GM21529 (cell line): Measurements from ENCODE around the gene CD93.

Experiments
- ATAC-seq: cut with Tn5 transposase; IDR thresholded peaks from one replicate; pipeline ENCODE4 v1.9.1; 2021; ENCODE audit not compliant: unreplicated experiment

Gene CD93

DNA sequence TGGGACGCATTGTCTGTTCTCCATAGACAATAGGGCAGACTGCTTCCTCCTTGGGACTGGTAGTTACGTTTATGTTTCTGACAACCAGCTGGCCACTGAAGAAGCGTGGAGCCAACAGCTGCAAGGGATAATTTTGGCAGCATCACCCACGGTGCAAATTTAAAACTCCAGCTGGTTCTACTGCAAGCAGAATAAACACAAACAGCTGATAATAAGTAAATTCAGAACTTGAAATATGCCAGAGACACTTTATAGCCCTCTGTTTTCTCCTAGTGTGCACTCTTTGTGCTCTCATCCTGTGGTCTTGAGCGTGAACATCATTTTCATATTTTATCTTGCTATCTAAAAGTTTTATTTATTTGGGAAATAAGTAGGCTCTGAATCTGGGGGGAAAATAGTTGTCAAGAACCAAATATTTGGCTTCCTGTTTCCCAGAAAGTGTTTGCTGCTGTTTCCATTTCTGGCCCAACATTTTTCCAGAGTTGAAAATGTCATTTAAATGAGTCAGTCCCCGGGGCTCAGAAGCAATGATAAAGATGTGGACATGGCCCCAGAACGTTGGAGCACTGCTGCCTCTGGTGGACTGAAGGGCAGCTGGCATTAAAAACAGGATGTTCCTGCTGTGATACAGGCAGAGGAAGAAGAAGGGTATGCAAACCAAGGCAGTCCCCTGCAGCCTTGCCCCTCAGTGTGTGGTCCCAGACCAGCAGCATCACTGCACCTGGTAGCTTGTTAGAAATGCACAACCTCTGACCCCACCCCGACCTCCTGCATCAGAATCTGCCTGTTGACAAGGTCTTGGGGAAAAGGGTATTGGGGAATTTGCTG is 24.2 kb downstream of the CD93 start:
- no peak for ATAC-seq

DNA sequence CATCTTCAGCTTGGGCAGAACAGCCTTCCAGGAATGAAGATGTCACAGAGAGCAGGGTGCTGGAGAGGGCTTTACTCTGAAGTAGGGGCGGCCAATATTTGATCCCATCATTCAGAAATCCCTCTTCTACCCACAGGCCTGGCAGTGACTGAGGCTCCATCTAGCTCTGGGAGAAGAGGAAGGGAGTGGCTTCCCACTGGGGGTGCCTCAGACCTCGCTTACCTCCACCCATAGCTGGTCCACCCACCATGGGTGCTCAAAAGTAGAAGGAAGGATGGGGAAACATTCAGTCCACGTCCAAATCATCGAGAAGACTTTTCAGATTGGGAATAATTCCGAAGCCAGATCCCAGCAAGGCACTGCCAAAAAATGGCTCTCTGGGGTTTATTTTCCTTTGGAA is 24.9 kb downstream of the CD93 start:
- ATAC-seq = no peak

DNA sequence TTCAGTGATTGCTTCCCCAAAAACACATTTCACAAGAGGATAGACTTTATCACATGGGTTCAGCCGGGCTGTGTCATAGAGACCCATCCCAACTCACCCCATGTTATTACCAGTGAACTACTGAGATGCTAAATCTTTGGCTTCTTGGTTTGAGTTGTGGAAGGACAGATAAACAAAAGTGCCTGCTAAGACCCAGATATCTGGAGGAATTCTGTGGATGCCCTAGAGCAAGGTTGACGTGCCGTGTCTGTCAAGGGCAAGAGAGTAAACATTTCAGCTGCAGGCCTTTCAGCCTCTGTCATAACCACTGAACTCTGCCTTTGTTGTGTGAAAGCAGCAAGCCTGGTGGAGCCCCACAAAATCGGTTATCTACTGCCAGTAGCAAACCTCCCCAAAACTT is 25.5 kb downstream of the CD93 start:
- no peak for ATAC-seq

DNA sequence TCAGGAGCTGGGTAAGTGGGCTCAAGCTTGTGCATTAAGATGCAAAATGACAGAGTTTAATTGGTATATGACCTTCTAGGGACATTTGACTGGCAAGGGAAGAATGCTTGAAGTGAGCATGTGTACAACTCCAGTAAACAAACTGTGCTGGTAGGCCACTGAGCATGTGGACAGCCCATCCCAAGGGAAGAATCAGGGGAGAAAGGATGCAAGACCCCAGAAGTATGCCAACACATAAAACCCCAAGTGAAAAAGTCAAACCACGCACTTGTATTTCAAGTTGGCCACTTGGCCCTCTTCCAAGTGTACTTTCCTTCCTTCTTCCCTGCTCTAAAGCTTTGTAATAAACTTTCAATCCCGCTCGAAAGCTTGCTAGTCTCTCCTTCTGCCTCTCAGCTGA is 26.3 kb downstream of the CD93 start:
- ATAC-seq = no peak

DNA sequence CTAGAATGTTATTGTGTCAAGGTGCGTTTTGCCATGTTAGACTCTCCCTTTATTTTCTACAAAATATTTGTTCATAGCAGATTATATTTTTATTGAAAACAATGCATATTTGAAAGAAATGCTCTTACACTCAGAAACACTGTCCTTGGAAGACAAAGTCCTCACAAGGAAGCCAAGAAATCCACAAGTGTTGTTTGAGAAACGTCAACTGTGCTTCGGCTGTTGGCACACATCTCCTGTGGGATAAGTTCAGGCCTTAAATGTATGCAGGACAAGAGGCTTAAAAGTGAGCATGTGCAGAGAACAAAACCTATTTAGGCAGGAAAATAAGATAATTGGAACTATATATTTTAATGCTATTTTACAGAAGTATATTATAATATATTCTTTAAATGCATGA is 27.1 kb downstream of the CD93 start:
- ATAC-seq = no peak

DNA sequence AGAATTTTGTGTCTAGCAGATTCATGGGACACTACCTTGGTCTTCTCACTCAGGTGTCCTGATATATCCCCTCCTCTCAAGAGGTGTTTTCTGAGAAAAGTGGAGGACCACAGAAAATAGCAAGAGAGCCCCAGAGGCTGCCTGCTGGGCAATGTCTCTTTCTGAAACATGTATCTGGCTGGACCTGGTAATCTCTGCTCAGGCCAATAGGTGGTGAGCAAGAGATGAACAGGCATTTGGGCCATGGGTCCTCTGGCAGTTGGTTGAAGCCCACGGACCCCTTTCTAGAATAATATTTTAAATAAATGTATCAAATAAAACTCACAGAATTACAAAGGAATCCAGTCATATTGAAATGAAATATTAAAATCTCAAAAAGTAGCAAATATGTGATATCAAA is 27.9 kb downstream of the CD93 start:
- no peak for ATAC-seq

DNA sequence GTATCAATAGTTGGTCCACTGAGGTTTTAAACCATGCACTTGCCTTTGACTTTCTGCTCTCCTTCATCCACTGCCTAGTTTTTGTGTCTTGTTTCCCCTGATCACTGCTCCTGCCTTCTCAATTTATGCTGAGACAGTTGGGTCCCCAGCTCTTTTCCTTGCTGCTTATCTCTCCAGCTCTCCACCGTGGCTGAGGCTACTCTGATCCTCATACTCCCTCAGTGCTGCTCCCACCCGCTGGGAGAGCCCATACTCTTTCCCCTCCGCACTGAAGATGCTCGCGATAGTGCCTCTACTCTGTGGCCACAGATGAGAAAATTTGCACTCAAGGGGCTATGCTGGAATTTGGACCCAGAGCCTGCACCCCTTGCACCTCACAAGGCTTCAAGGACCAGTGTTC is 33.2 kb downstream of the CD93 start:
- no peak for ATAC-seq

DNA sequence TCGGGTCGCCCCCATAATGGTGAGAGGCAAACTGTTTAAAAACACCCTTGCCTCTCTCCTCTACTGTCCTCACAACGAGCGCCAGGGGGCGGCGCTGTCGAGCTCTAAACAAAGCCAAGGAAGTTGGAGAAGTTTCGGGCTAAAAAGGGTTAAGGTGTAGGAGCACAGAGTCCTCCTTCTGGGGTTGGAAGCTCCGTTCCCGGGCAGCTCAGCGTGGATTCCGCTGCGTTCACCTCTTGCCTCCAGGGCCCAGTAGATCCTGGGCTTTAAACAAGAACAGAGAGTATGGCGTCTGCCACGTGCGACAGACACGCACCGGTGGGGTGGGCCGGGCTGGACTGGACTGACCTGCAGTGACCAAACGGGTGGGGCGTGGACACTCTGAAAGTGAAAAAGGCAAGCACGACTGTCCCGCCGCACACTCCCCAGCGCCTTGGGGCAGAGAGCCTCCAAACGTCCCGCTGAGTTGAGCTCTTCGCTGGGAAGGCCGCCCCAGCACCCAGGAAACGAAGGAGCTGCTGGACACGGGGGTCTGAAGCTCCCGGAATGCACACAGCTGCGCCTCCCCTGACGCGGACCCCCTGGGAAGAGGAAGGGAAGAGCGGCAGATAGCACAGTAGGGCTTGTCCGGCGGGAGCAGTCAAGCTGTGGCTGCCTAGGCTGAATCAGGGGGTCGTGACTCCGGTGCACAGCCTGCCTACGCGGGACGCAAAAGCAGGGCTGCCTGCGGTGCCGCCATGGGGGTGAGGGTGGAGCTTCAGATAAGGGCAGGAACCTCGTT is 35.1 kb downstream of the CD93 start:
- no peak for ATAC-seq

DNA sequence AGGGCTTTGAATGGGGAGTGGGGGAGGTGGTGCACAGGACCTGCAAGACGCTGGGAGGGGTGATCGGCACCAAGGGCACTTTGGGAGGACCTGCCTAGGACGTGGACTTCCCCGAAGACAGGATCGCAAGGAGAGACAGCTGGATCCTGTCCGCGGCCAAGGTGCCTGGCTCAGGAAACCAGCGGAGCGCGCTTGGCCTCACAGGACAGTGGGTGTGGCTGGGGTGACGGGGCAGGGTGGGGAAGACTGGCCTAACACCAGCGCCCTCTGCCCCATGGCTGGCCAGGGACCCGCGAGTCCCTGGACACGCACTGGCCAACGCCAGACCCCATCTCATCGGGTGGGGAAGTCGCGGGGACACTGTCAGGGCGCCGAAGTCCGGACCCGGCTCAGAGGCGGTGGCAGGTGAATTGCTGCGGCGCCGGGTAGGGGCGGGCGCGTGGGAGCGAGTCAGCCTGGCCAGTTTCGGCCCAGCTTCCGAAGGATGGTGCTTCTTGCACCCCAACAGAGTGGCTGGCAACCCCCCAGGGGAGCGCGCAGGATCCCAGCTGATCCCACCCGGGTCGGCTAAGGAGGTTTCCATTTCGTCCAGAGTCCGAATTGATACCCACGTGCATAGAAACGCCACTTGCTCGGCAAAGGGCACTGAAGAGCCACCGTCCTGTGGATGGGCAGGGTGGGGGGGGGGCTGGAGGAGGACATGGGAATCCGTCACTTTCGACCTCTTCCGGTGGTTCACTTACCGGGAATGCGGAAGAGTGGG is 35.9 kb downstream of the CD93 start:
- ATAC-seq = no peak

DNA sequence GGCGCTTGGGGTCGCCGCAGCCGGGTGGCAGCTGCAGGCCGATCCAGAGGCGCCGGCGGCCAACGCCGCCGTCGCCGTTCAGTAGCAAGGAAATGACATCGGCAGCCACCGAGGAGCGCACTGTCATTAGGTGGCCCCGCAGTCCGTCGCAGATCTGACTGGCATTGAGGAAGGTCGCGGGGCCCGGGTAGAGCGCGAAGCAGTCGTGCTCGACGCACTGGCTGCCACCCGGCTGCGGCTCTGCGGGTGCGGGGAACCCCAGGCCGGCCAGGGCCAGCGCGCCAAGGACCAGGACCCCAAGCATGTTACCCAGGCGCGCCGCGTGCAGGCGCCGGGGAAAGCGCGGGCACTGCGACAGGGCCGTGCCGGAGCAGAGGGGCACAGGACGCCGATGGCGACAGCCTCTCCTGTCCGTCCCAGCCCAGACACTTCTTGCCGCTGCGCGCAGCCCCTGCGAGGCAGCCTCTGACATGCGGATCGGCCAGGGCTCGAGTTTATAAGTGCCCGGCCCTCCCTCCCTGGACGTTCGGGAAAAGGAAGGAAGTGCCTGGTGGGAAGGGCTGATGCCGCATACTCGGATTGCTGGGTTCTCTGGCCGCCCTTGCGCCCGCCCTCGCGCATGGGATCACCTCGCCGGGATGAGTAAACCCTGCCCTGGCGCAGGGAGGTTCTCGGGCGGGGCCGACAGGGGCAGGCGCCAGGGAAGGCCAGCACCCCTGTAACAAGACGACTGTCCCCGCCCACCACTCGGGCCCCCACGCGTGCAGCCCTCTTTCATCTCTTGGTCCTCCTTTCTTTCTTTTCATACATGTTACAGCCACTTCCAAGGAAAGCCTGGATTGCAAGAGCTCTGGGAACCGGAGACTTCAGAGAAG is 36.7 kb downstream of the CD93 start, which contains the start of gene THBD:
Gene THBD, minus strand, starts transcription at position 472 of the 875 bp plus-strand sequence. Its CDS starts 168 bp downstream, at position 304.
- ATAC-seq = no peak

DNA sequence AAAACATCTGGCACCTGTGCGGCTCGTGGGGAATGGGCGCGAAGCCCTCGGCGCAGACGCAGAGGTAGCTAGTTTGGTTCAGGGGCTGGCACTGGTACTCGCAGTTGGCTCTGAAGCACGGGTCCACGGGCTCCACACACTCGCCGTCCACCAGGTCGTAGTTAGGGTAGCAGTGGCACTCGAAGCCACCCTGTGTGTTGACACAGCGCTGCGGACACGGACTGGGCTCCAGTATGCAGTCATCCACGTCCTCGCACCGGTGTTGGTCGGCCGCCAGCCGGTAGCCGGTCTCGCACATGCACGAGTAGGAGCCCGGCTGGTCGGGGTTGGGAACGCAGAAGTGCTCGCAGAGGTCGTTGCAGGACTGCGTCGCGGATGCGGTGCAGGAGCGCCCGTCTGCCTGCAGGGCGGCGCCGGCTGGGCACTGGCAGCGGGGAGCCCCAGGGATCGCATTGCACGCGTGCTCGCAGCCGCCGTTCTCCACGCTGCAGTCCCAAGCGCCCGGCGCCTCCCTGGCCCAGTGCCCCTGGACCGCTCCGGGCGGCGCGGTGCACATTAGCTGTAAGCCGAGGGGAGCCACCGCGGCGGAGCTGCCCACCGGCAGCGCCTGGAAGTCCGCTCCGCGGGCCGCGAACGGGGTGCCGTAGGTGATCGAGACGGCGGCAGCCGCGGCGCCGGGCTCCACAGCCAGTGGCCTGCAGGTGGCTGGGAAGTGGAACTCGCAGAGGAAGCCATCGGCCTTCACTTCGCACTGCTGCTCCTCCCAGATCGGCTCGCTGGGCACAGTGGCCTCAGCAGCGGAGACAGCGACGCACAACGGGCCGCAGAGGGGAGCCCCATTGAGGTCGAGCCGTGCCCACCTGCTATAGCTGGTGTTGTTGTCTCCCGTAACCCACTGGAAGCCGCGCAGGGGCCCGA is 37.6 kb downstream of the CD93 start:
- no peak for ATAC-seq

DNA sequence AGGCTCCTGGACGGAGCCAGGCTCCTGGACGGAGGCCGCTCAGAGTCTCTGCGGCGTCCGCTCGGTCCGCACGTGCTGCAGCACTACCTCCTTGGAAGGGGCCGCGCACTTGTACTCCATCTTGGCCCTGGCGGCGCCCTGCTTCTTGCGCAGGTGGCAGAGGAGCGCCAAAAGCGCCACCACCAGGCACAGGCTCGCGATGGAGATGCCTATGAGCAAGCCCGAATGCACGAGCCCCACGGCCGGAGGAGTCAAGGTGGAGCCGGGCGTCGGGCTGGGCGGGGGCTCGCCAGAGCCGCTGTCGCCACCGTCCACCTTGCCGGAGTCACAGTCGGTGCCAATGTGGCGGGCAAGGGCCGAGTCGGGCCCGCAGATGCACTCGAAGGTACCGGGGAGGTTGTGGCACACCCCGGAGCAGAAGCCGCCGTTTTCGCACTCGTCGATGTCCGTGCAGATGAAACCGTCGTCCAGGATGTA is 38.3 kb downstream of the CD93 start:
- no peak for ATAC-seq

DNA sequence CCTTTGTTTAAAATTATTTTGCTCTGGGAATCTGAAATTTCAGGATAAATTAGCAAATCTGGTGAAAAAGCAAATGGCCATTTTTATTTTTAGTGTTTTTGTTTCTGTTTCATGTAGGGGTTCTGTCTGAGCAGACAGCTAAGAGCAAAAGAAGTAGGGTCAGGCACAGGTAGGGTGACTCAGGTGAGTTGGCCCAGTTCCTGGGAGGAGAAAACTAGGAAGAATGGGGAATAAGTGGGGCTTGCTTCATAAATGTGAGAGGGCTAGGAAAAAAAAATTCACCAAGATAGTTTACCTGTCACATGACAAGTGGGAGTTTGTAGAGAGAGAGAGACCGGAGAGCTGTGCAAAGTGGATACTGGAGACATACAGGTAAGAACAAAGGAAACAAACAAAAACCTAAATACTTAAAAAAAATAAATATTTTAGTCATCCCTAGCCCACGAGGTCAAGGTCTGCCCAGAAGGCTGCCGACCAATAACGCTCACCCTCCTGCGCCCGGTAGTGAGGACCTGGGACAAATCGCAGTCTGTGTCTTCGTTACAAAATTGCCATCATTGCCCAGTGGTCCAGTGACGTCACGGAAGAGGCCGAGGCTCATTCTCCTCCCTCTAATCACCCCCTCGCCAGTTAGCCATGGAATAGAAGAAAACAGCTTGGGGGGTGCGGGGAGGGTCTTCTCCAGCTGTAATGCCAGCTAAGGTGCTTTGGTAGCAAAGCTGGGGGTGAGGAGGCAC is 39.0 kb downstream of the CD93 start:
- ATAC-seq = no peak

DNA sequence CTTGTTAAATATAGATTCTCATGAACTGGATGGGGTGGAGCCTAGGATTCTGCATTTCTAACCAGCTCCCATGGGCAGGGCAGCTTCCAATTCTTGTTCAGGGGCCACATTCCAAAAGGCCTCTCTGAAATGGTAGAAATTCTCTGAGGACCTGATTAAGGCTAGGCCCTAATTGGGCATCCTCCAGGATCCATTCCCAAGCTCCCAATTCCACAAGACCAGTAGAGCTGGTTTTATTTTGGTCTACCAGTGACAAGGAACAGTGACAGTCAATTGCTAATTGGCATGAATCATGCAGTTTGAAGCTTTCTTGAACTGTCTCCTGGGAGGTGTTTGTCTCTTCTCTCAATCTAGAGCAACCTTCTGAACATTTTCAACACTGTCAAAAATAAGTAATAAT is 39.7 kb downstream of the CD93 start:
- ATAC-seq = no peak

DNA sequence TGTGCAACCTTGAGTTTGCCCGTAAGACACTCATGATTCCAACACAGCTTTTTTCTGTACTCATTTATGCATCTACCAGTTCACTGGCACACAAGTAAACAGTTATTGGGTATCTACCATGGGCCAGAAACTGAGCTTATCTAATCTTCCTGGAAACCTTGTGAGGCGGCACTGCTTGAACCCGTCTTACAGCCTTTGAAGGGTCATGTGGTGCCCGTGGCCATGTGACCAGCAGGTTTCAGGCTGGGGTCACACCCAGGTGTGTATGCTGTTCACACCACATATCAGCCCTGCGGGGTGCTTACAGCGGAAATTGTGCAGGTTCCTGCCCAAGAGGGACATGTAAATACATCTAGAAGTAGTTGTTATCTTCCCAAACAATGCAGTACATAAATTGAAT is 42.7 kb downstream of the CD93 start:
- no peak for ATAC-seq

DNA sequence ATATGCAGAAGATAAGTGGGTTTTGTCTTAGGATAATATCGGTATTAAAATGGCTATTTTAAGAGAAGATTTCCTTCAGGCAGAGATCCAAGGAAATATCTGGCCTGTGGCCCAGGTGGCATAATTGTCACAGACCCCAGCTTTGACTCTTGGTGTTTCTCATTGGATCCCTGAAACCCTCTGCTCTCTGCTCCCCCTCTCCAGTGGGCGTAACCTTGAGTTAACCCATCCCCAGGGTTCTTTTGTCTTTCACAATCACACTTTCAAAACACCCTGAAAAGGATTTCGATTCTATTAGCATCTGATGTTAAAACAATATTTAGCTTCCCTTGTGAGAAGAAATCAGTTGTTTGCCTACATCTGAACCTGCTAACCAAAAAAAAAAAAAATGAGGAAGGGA is 43.9 kb downstream of the CD93 start:
- no peak for ATAC-seq

DNA sequence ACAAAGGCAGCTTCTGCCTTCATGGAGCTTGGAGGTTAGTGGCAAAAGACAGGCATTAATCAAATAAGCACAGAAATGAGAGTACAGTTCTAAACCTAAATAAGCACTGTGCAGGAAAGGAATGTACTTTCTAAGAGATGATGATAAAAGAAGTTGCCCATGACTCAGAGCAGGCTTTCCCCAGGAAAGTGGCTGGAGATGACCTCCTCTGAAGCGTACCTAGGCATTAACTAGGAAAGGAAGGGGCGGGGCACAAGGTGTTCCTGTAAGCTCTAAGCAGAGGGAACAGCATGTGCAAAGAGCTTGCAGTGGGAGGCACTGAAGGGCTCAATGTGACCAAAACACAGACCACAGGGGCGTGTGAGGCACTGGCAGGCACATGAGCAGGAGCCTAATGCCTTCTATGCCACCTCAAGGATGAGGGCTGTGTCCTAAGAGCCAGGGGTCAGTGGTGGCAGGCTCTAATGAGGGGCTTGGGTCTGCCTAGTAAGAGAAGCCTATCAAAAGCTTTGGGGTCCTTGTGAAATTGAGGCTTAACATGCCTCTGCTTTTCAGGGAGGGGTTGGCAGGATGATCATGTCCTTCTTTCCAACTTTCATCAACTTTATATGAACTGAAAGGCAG is 46.1 kb downstream of the CD93 start:
- no peak for ATAC-seq

DNA sequence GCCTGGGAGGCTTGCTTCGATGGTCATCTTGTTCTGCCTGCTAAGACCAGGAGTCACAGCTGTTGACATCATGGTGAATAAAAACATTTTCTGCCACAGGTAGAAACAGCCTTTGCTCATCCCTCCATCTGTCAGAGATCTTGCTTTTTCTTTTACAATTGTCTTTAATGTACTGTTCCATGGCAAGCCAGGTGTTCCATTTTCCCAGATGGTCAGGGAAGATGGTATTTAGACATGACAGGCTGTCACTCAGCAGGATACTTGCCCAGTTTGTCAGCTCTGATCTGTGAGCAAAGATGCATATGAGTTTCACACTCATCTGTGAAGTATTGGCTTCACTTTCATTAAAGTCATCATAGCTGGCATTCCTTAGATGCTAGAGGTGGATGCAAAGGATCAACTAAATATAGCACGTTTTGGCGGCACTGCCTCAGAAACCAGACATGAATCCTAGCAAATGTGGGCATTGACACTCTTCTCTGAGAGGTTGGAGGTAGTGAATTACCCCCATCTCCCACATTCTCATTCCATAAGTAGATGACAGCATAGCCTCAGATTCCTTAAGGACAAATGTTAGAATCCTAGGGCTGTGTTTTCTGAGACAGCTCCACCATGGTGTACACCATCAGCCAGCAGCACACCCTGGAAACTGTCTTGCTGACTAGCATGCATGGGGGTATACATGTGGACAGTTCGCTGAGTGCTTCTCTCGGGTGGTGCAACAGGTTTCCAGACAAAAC is 46.8 kb downstream of the CD93 start:
- no peak for ATAC-seq
